DOHH2 (cell line): Measurements from ENCODE around the gene ATRN.

Experiments
- H3F3A ChIP-seq: fragments of 200-600 bp; sonication (generic), shearing (Covaris generic); 2 replicates; pipeline ENCODE4 v1.6.0; 2016; ENCODE audit warnings: antibody characterized with exemption, mild to moderate bottlenecking; ENCODE audit not compliant: control insufficient read depth, insufficient read depth
- H3K27ac ChIP-seq: fragments of 200-600 bp; sonication (generic); 2 replicates; pipeline ENCODE4 v1.5.1; 2014; ENCODE audit warnings: low read depth, mild to moderate bottlenecking, low read length, moderate library complexity
- H3K27me3 ChIP-seq: fragments of 200-600 bp; sonication (generic); 2 replicates; pipeline ENCODE4 v1.6.1; 2014; ENCODE audit warnings: mild to moderate bottlenecking, low read length, mixed read lengths; ENCODE audit not compliant: control insufficient read depth
- H3K36me3 ChIP-seq: fragments of 200-600 bp; sonication (generic); 2 replicates; pipeline ENCODE4 v1.6.1; 2014; ENCODE audit warnings: mild to moderate bottlenecking, low read length, moderate library complexity, mixed read lengths; ENCODE audit not compliant: control insufficient read depth
- H3K4me1 ChIP-seq: fragments of 200-600 bp; sonication (generic); 2 replicates; pipeline ENCODE4 v1.6.1; 2014; ENCODE audit warnings: mild to moderate bottlenecking, low read length, mixed read lengths; ENCODE audit not compliant: control insufficient read depth
- H3K4me2 ChIP-seq: fragments of 200-600 bp; sonication (generic); 2 replicates; pipeline ENCODE4 v1.6.0; 2014; ENCODE audit warnings: mild to moderate bottlenecking, low read length, moderate library complexity
- H3K4me3 ChIP-seq: fragments of 200-600 bp; sonication (generic); 2 replicates; pipeline ENCODE4 v1.5.1; 2014; ENCODE audit warnings: mild to moderate bottlenecking, low read length, mixed read lengths
- H3K79me2 ChIP-seq: fragments of 200-600 bp; sonication (generic); 2 replicates; pipeline ENCODE4 v1.6.1; 2014; ENCODE audit warnings: mild to moderate bottlenecking, low read length, mixed read lengths; ENCODE audit not compliant: control insufficient read depth
- H3K9me2 ChIP-seq: fragments of 200-600 bp; sonication (generic); replicated peaks from 2 replicates; pipeline ENCODE4 v1.6.1; 2014; ENCODE audit warnings: mild to moderate bottlenecking, low read length, mixed read lengths; ENCODE audit not compliant: control insufficient read depth
- H3K9me3 ChIP-seq: fragments of 200-600 bp; sonication (generic); 2 replicates; pipeline ENCODE4 v1.6.1; 2014; ENCODE audit warnings: antibody characterized with exemption, low read length, mixed read lengths; ENCODE audit not compliant: control insufficient read depth, insufficient read depth
- H4K20me1 ChIP-seq: fragments of 200-600 bp; sonication (generic); 2 replicates; pipeline ENCODE4 v1.6.0; 2014; ENCODE audit warnings: low read depth, mild to moderate bottlenecking, antibody characterized with exemption, low read length, moderate library complexity; ENCODE audit not compliant: control insufficient read depth, insufficient read depth
- CTCF ChIP-seq: fragments of 200-600 bp; sonication (generic); IDR thresholded peaks from one replicate; pipeline ENCODE4 v1.5.1; 2014; ENCODE audit warnings: antibody characterized with exemption, mild to moderate bottlenecking, low read depth, low read length; ENCODE audit not compliant: poor library complexity, severe bottlenecking
- EZH2phosphoT487 ChIP-seq: fragments of 200-600 bp; sonication (generic); IDR thresholded peaks from 2 replicates; pipeline ENCODE4 v1.6.1; 2017; ENCODE audit warnings: borderline replicate concordance, mild to moderate bottlenecking, antibody characterized with exemption, low read length, moderate library complexity, mixed read lengths

The ATRN gene

DNA sequence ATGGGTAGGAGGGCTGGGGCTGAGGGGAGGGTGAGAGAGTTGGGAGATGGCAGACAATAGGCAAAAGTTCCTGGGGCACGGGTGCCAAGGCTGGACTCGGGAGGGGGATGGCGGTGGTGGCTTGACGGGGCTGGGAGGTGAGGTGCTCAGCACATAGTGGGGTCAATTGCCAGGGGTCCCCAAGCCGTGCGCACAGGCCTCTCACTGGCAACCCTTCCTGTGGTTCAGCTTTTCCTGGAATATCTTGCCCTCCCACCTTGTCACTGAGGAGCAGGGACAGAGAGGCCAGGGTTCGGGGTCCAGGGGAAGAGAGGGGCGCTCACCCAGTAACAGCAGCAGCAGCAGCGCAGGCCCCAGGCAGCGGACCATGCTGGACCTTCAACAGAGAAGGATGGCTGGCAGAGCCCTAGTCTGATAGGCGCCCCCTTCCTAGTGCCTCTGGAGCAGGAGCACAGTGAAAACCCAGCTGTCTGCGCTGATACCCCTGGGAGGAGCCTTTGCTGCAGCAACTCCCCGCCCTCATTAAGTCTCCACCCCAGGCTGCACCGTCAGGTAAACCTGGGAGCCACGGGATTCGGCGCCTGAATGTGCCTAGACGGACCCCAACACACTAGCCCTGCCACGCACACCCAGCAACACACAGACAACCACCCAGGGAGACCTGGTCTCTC, 192.3 kb downstream of the ATRN start, which contains the start of gene GFRA4:
Gene GFRA4, minus strand, starts transcription at position 369 of the 671 bp plus-strand sequence. Its CDS starts 0 bp downstream, at position 369.
- H3K9me3 ChIP-seq: no peaks in the 10 kb centered on the region
- H3K27me3 ChIP-seq: peaks cover 22% of the 10 kb centered on the region
- H3K4me2 ChIP-seq: no peak within 1 kb of the TSS
- no peaks in the 10 kb centered on the region for H3K79me2 ChIP-seq
- no peaks in the 10 kb centered on the region for H3F3A ChIP-seq
- no peaks in the 10 kb centered on the region for H4K20me1 ChIP-seq
- no peak for TF ChIP-seq CTCF
- no peak for TF ChIP-seq EZH2phosphoT487
- H3K27ac ChIP-seq: no peak within 1 kb of the TSS
- no peaks in the 10 kb centered on the region for H3K9me2 ChIP-seq
- H3K4me3 ChIP-seq: no peak within 1 kb of the TSS
- H3K4me1 ChIP-seq: peaks cover 10% of the 10 kb centered on the region
- H3K36me3 ChIP-seq: no peaks in the 10 kb centered on the region

- H3K9me3 ChIP-seq: no peaks in the 10 kb centered on the region
- H3K27ac ChIP-seq: no peak overlapping the region
- no peaks in the 10 kb centered on the region for H3K9me2 ChIP-seq
- H4K20me1 ChIP-seq: no peaks in the 10 kb centered on the region
- H3F3A ChIP-seq: no peaks in the 10 kb centered on the region
- peaks cover 22% of the 10 kb centered on the region for H3K27me3 ChIP-seq
- no peak overlapping the region for H3K4me3 ChIP-seq
- H3K79me2 ChIP-seq: no peaks in the 10 kb centered on the region
- peaks cover 6% of the 10 kb centered on the region for H3K4me1 ChIP-seq
- H3K36me3 ChIP-seq: no peaks in the 10 kb centered on the region
- no peak overlapping the region for H3K4me2 ChIP-seq
- TF ChIP-seq CTCF (no peak), EZH2phosphoT487 (no peak)
Observed at GRCh38 chr20:3663858-3664257, 193.0 kb downstream of the ATRN start.

- H3K27me3 ChIP-seq: peaks cover 22% of the 10 kb centered on the region
- H3K9me2 ChIP-seq: no peaks in the 10 kb centered on the region
- no peaks in the 10 kb centered on the region for H4K20me1 ChIP-seq
- no peak for TF ChIP-seq EZH2phosphoT487
- no peak for TF ChIP-seq CTCF
- H3K4me3 ChIP-seq: no peak overlapping the region
- no peaks in the 10 kb centered on the region for H3K4me1 ChIP-seq
- H3K36me3 ChIP-seq: no peaks in the 10 kb centered on the region
- no peaks in the 10 kb centered on the region for H3K79me2 ChIP-seq
- H3K4me2 ChIP-seq: no peak overlapping the region
- H3F3A ChIP-seq: no peaks in the 10 kb centered on the region
- no peaks in the 10 kb centered on the region for H3K9me3 ChIP-seq
- H3K27ac ChIP-seq: no peak overlapping the region
Observed at GRCh38 chr20:3667434-3668037, 196.7 kb downstream of the ATRN start.
